ENCODE results near the gene MOGAT1.
A peak's percentile ranks its signal among the peaks of the same experiment; 100 is the strongest.
"Not testable (repeated sequence)": the region's sequence is repeated elsewhere in the genome, so short reads cannot be mapped to it uniquely, and the experiment has no call there.

The MOGAT1 gene

DNA sequence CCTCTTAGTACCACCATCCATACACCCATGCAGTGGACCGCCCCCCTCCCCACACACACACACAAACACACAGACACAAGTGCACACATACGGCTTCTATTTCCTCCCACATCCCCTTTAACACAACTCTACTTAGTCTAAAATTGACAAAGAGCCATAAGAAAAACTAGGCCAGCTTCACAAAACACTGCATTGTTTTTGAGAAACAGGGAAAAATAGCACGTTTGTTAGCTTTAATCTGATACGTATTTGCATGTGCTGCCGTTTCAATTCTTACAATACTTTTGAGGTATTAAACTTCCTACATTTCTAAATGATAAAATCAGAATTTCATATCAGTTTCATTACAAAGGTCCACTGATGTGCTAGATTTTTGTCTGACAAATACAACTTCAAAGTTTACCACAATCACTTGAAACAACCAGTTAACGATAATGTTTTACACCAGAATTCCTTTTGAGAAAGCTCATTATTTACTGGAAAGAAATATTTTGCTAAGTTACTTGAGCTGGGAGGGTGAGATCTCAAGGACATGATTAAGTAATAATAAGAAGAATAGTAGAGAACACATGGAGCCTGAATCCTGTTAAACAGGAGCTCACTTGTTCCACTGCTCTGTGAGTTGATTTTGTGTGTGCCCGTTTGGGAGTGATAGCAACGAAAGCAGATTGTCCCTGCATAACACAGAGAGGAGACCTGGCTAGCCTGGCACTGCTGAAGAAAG, 74.5 kb downstream of the MOGAT1 start:
- DNase-seq, result no peak

- DNase-seq, result no peak
Observed at GRCh38 chr2:222747526-222748160, 76.2 kb downstream of the MOGAT1 start.

GRCh38 chr2:222750533-222750932, 79.1 kb downstream of the MOGAT1 start:
- no peak for DNase-seq

GRCh38 chr2:222751238-222751637, 79.8 kb downstream of the MOGAT1 start:
- no peak for DNase-seq

GRCh38 chr2:222751821-222752719, 80.6 kb downstream of the MOGAT1 start:
- DNase-seq, result peak; percentile 27

DNA sequence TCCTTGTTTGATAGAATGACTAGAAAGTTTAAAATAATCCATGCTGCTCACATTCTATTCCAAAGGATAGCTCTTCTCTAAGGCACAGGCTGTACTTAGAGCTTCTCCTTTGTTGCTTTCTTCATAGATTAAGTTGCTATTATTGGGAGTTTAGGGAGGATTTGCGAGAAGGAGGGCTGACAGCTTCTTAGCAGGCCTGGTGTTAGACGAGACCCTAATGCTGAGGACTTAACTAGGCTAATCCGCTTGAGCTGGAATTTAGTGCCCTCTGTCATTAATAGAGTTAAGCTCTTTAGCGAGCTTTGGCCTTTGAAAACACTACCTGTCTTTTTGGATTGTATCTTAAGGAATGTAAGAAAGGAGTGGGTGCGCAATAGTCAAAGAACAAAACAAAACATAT, 81.3 kb downstream of the MOGAT1 start:
- no peak for DNase-seq

- peak; percentile 57 for DNase-seq
Observed at GRCh38 chr2:222753251-222753824, 81.9 kb downstream of the MOGAT1 start.

DNA sequence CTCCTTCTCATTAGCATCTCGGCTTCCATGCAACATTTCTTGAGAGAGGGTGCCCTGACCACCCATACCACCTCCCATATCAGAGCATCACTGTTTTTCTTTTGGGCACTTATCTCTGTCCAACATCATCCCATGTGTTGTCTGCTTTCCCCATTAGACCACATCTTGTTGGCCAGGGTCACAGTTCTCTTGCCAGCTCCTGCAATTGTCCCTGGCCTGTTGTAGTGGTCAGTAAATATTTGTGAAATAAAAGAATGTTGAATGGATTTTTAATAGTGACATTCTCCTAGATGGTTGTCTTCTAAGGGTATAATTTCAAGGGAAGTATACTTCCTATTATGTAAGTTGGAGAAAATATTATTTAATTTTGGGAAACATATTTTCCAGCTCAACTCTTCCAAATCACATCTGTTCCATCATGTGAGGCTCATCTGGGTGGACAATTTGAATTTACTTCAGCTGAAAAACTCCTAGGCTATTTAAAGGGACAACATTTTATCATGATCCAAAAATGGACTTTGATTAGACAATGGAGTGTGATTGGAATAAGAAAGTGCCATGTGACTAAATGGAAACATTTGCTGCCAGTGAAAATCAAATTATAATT, 83.0 kb downstream of the MOGAT1 start:
- no peak for DNase-seq

- not testable (repeated sequence) for DNase-seq
Observed at GRCh38 chr2:222755593-222755992, 84.1 kb downstream of the MOGAT1 start.

GRCh38 chr2:222756362-222756831, 84.9 kb downstream of the MOGAT1 start:
- DNase-seq, result no peak

DNA sequence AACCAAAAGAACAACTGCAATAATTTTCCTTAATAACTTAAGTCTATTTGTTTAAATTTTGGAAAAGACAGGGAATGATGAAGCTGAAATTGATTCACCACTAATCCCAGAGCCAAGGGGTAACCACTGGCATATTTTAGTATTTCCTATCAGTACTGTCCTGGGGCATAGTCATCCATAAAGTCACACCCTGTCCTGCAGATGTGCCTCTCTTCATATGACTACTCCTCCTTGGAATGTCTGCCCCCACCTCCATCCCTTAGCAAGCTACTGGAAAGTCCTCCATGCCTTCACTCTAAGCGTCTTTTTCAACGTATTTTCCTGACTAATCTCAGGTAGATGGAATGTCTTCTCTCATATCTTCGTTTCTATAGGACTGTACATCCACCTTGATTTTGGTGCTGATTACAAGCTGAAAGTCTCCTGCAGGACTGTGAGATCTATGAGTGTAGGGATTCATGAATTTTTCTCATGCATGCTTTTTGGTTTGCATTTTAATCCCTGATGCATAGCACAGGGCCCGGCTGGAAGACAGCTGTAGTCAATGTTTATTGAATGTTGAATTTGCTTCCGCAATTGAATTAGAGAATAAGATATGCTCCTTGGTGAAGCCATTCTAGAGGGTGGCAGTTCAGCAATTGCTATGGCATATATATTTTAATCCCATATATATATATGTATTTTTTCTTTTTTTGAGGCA, 85.6 kb downstream of the MOGAT1 start:
- DNase-seq, result peak; percentile 72

Data from fibroblast of skin of scalp (primary cell).